ENCODE measurements around the gene KANSL1. TPM values are rescaled to one million over a fixed set of nuclear protein-coding genes. Genes with fewer than 3 reads are reported as not detected.

The KANSL1 gene
- total and polyA plus RNA-seq, 9 donors: 30.4 to 107 (median 77.7) TPM

DNA sequence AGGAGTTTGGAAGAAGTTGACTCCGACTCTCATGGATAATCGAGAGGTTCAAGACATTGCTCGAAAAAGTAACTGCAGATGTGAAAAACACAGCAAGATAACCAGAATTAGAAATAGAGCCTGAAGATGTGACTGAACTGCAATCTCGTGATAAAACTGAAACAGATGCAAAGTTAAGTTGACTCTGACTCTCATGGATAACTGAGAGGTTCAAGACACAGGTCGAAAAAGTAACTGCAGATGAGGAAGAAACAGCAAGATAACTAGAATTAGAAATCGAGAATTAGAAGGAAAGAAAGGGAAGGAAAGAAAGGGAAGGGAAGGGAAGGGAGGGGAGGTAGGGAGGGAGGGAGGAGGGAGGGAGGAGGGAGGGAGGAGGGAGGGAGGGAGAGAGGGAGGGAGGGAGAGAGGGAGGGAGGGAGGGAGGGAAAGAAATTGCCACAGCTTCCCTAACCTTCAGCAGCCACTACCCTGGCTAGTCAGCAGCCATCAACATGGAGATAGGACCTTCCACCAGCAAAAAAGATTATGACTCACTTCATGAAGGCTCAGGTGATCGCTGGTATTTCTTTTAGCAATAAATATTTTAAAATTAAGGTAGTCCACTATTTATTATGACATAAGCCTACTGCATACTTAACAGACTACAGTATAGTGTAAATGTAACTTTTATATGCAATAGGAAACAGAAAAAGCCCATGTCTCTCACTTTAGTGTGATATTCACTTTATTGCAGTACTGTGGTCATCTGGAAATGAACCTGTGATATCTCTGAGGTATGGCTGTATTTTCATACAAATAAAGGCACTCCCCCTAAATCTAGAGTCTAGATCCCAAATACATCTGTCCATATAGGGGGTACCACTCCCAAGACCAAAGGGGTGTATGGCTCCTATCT, 68.3 kb downstream of the KANSL1 start:
- H3K4me1 ChIP-seq (ENCODE audit: insufficient read depth): peaks cover 16% of the 10 kb centered on the region
- H3K27ac ChIP-seq: no peak overlapping the region
- 68 to 88% (median 77%) methylated on average over 7 of the region's 7 CpGs for WGBS, 3 donors
- H3K27me3 ChIP-seq: no peaks in the 10 kb centered on the region
- no peaks in the 10 kb centered on the region for H3K36me3 ChIP-seq
- no peak for TF ChIP-seq EP300 (IDR thresholded peaks at IDR 0.05)
- TF ChIP-seq POLR2A (IDR thresholded peaks at IDR 0.05): no peak
- TF ChIP-seq, protein P1, sequence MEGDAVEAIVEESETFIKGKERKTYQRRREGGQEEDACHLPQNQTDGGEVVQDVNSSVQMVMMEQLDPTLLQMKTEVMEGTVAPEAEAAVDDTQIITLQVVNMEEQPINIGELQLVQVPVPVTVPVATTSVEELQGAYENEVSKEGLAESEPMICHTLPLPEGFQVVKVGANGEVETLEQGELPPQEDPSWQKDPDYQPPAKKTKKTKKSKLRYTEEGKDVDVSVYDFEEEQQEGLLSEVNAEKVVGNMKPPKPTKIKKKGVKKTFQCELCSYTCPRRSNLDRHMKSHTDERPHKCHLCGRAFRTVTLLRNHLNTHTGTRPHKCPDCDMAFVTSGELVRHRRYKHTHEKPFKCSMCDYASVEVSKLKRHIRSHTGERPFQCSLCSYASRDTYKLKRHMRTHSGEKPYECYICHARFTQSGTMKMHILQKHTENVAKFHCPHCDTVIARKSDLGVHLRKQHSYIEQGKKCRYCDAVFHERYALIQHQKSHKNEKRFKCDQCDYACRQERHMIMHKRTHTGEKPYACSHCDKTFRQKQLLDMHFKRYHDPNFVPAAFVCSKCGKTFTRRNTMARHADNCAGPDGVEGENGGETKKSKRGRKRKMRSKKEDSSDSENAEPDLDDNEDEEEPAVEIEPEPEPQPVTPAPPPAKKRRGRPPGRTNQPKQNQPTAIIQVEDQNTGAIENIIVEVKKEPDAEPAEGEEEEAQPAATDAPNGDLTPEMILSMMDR (IDR thresholded peaks at IDR 0.05): no peak
- H3K4me3 ChIP-seq: no peak overlapping the region
- no peak for DNase-seq
- intact Hi-C loops (cut with DNase I): no loop called here
- H3K9me3 ChIP-seq: no peaks in the 10 kb centered on the region

DNA sequence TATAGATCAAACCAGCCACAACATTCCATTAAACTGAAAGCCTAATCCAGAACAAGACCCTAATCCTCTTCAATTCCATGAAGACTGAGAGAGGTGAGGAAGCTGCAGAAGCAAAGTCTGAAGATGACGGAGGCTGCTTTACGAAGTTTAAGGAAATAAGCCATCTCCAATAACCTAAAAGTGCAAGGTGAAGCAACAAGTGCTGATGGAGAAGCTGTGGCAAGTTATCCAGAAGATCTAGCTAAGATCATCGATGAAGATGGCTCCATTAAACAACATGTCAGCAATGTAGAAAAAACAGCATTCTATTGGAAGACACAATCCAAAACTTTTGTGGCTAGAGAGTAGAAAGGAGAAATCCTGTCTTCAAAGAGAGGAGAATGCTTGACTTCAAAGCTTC, 69.6 kb downstream of the KANSL1 start:
- 94 to 99% (median 95%) methylated on average over 3 of the region's 3 CpGs for WGBS, 3 donors
- Histone ChIP-seq H3K4me3 (no peak overlapping the region), H3K9me3 (no peaks in the 10 kb centered on the region), H3K27ac (no peak overlapping the region), H3K4me1 (ENCODE audit: insufficient read depth) (peaks cover 17% of the 10 kb centered on the region), H3K36me3 (no peaks in the 10 kb centered on the region), H3K27me3 (no peaks in the 10 kb centered on the region)
- no peak for DNase-seq
- intact Hi-C loops (cut with DNase I): no loop called here
- no peak for TF ChIP-seq EP300 (IDR thresholded peaks at IDR 0.05)
- TF ChIP-seq POLR2A (IDR thresholded peaks at IDR 0.05): no peak
- TF ChIP-seq, protein P1 (IDR thresholded peaks at IDR 0.05): no peak

DNA sequence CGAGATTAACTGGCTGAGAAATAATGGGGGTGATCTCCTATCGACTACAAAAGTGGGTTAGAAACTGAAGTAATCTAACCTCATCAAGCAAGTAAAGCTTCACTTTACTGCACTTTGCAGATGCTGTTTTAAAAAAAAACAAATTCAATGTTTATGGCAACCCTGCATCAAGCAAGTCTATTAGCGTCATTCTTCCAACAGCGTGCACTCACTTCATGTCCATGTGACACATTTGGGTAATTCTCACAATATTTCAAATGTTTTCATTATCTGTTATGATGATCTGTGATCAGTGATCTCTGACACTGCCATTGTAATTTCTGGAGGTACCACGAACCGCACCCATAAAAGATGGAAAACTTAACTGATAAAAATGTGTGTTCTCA, 70.8 kb downstream of the KANSL1 start:
- no peak for DNase-seq
- intact Hi-C loops (cut with DNase I): no loop called here
- H3K4me3 ChIP-seq: no peak overlapping the region
- no peaks in the 10 kb centered on the region for H3K36me3 ChIP-seq
- peaks cover 17% of the 10 kb centered on the region for H3K4me1 ChIP-seq (ENCODE audit: insufficient read depth)
- no peaks in the 10 kb centered on the region for H3K9me3 ChIP-seq
- 63 to 79% (median 70%) methylated on average over 6 of the region's 6 CpGs for WGBS, 3 donors
- H3K27me3 ChIP-seq: no peaks in the 10 kb centered on the region
- H3K27ac ChIP-seq: no peak overlapping the region
- TF ChIP-seq EP300 (IDR thresholded peaks at IDR 0.05): no peak
- TF ChIP-seq, protein P1 (IDR thresholded peaks at IDR 0.05): no peak
- no peak for TF ChIP-seq POLR2A (IDR thresholded peaks at IDR 0.05)

DNA sequence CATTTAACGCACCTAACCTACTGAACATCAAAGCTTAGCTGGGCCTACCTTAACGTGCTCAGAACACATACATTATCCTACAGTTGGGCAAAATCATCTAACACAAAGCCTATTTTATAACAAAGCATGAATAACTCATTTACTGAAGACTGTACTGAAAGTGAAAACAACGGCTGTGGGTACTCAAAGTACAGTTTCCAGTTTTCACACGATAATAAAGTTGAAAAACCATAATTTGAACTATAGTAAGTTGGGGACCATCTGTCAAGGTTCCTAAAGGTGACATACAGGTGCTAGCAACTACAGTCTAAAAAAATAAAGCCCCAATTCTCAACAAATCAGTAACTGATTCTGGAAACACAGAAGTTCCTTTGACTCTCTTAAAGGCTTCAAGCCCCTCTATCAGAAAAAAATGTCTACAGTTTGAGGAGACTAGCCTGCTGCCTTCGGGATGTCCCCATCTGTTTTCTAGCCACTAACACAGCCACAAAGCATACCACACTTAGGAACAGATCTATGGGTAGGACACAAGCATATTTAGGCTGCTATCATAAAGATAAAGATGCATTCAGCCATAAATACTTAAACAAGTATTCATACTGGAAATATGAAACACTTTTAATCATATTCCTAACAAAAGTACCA, 71.3 kb downstream of the KANSL1 start:
- Histone ChIP-seq H3K27ac (no peak overlapping the region), H3K27me3 (no peaks in the 10 kb centered on the region), H3K4me1 (ENCODE audit: insufficient read depth) (peaks cover 20% of the 10 kb centered on the region), H3K36me3 (no peaks in the 10 kb centered on the region), H3K4me3 (no peak overlapping the region), H3K9me3 (no peaks in the 10 kb centered on the region)
- 34 to 55% (median 39%) methylated on average over 5 of the region's 5 CpGs for WGBS, 3 donors
- DNase-seq: no peak
- intact Hi-C loops (cut with DNase I): no loop called here
- no peak for TF ChIP-seq POLR2A (IDR thresholded peaks at IDR 0.05)
- TF ChIP-seq, protein P1 (IDR thresholded peaks at IDR 0.05): no peak
- no peak for TF ChIP-seq EP300 (IDR thresholded peaks at IDR 0.05)
